Esophagus muscularis mucosa (tissue), 4 donors: ENCODE measurements around the gene COG1. TPM values are rescaled to one million over a fixed set of nuclear protein-coding genes. Genes with fewer than 3 reads are reported as not detected.

ENCODE experiments used
- DNase-seq: peaks from one replicate; pipeline ENCODE4 v3.0.0-alpha.2; 2017; ENCODE audit errors: extremely low spot score
- H3K27ac ChIP-seq, 4 donors: fragments of 200-600 bp; sonication (generic); replicated peaks in 1 of 4; 1 replicate in 3 of 4; 2 replicates in 1 of 4; pipeline ENCODE4 v1.5.1; 2016 to 2019; ENCODE audit warnings: mild to moderate bottlenecking in 1 of 4
- H3K27me3 ChIP-seq, 4 donors: fragments of 200-600 bp; sonication (generic); one replicate each; pipeline versions ENCODE4 v1.5.1 to v1.6.0; 2016 to 2019
- H3K36me3 ChIP-seq, 4 donors: fragments of 200-600 bp; sonication (generic); one replicate each; pipeline ENCODE4 v1.5.1; 2016 to 2019
- H3K4me1 ChIP-seq, 4 donors: fragments of 200-600 bp; sonication (generic); one replicate each; pipeline ENCODE4 v1.5.1; 2016 to 2019
- H3K4me3 ChIP-seq, 4 donors: fragments of 200-600 bp; sonication (generic); 1 replicate in 2 of 4; 2 replicates in 2 of 4; pipeline ENCODE4 v1.5.1; 2016 to 2019; ENCODE audit warnings: mild to moderate bottlenecking in 4 of 4, moderate library complexity in 1 of 4
- H3K9me3 ChIP-seq, 4 donors: fragments of 200-600 bp; sonication (generic); 1 replicate in 3 of 4; 2 replicates in 1 of 4; pipeline ENCODE4 v1.5.1; 2016 to 2019
- CTCF ChIP-seq, 3 experiments: fragments of 200-600 bp in 2 of 3; fragments of 450-650 bp in 1 of 3; sonication (generic) in 2 of 3; IDR thresholded peaks; one replicate each; pipeline ENCODE4 v1.5.1; 2017 to 2019; ENCODE audit warnings: antibody characterized with exemption in 3 of 3, mild to moderate bottlenecking in 2 of 3, moderate library complexity in 1 of 3
- EP300 ChIP-seq: sonication (generic); formaldehyde crosslinking; IDR thresholded peaks from one replicate; pipeline ENCODE4 v1.6.1; 2017; ENCODE audit warnings: antibody characterized with exemption
- POLR2A ChIP-seq: fragments of 450-650 bp; IDR thresholded peaks from one replicate; pipeline ENCODE4 v1.6.1; 2017; ENCODE audit warnings: antibody characterized with exemption, moderate library complexity, mild to moderate bottlenecking, low read depth
- POLR2AphosphoS5 ChIP-seq, 2 donors: sonication (generic); formaldehyde crosslinking; IDR thresholded peaks; one replicate each; pipeline ENCODE4 v1.6.1; 2017; ENCODE audit warnings: antibody characterized with exemption in 2 of 2
- WGBS: methylation state at CpG from one replicate; pipeline ENCODE4 v1.1.5; 2018; 5-methylcytosine and 5-hydroxymethylcytosine counted together
- intact Hi-C: fragments of 100-400 bp; cut with DNase I; formaldehyde crosslinking; loops from one replicate; pipeline ENCODE4 v1.15.1; 2023
- total RNA-seq, 4 donors: library from RNA; depleted of rRNA; stranded (reverse); fragments of >200 nt; gene quantifications; one replicate each; pipeline versions ENCODE4 v1.1.0 to v1.2.1, GENCODE V29; 2016

Gene COG1
- total RNA-seq, 4 donors from 2014 or later: 19.1 to 36.5 (median 27.3) TPM

- no peak for DNase-seq
- no peaks in the 10 kb centered on the region for H3K27me3 ChIP-seq
Observed at GRCh38 chr17:73223626-73224230, 30.9 kb downstream of the COG1 start.

GRCh38 chr17:73224237-73224636 is 31.4 kb downstream of the COG1 start:
- intact Hi-C loops: no loop called here
- Histone ChIP-seq H3K4me1 (peaks cover 30 to 43% (median 39%) of the 10 kb centered on the region in 4 donors), H3K27me3 (no peaks in the 10 kb centered on the region), H3K4me3 (no peak overlapping the region), H3K36me3 (peaks cover 0 to 10% (median 4%) of the 10 kb centered on the region in 4 donors), H3K27ac (no peak overlapping the region), H3K9me3 (no peaks in the 10 kb centered on the region)
- no peak for DNase-seq
- WGBS: 69% methylated on average over 2 of the region's 2 CpGs
- TF ChIP-seq CTCF (IDR thresholded peaks at IDR 0.05): no peak
- TF ChIP-seq POLR2A: no peak
- no peak for TF ChIP-seq POLR2AphosphoS5 (IDR thresholded peaks at IDR 0.05)
- TF ChIP-seq EP300: no peak

More at GRCh38 chr17:73223626-73224230, 30.9 kb downstream of the COG1 start:
- no peak overlapping the region for H3K27ac ChIP-seq
- intact Hi-C loops: no loop called here
- no peak overlapping the region for H3K4me3 ChIP-seq
- H3K9me3 ChIP-seq: no peaks in the 10 kb centered on the region
- WGBS: 84% methylated on average over 2 of the region's 2 CpGs
- TF ChIP-seq POLR2A: no peak
- no peak for TF ChIP-seq EP300
- no peak for TF ChIP-seq POLR2AphosphoS5 (IDR thresholded peaks at IDR 0.05)
- no peak for TF ChIP-seq CTCF (IDR thresholded peaks at IDR 0.05)
- H3K4me1 ChIP-seq: peaks cover 25 to 38% (median 34%) of the 10 kb centered on the region in 4 donors
- peaks cover 0 to 12% (median 4%) of the 10 kb centered on the region in 4 donors for H3K36me3 ChIP-seq

GRCh38 chr17:73224663-73225305 is 31.9 kb downstream of the COG1 start:
- no peaks in the 10 kb centered on the region for H3K9me3 ChIP-seq
- no peak for TF ChIP-seq POLR2A
- TF ChIP-seq POLR2AphosphoS5 (IDR thresholded peaks at IDR 0.05): no peak
- TF ChIP-seq EP300: no peak
- TF ChIP-seq CTCF (IDR thresholded peaks at IDR 0.05): no peak
- intact Hi-C loops: no loop called here
- DNase-seq: no peak
- H3K27me3 ChIP-seq: no peaks in the 10 kb centered on the region
- peaks cover 0 to 8% (median 4%) of the 10 kb centered on the region in 4 donors for H3K36me3 ChIP-seq
- H3K4me1 ChIP-seq: peaks cover 32 to 47% (median 43%) of the 10 kb centered on the region in 4 donors
- H3K4me3 ChIP-seq: no peak overlapping the region
- no peak overlapping the region for H3K27ac ChIP-seq
- WGBS: 94% methylated on average over 5 of the region's 5 CpGs

- Histone ChIP-seq H3K4me3 (no peak overlapping the region), H3K27ac (peak overlapping the region; percentile 4 to 30 (median 16)), H3K4me1 (peaks cover 45 to 65% (median 60%) of the 10 kb centered on the region in 4 donors), H3K9me3 (no peaks in the 10 kb centered on the region), H3K27me3 (no peaks in the 10 kb centered on the region), H3K36me3 (peaks cover 0 to 8% (median 2%) of the 10 kb centered on the region in 4 donors)
- no peak for DNase-seq
- WGBS: 42% methylated on average over 3 of the region's 3 CpGs
- intact Hi-C loops: no loop called here
- TF ChIP-seq EP300 (no peak), POLR2AphosphoS5 (IDR thresholded peaks at IDR 0.05) (no peak), CTCF (IDR thresholded peaks at IDR 0.05) (no peak), POLR2A (no peak)
Observed at GRCh38 chr17:73226556-73227172, 33.8 kb downstream of the COG1 start.
